DMS53 treated with DMSO at 0.1 percent for 48 hours (cell line): ENCODE results near the gene ZNF787.
"Not testable (repeated sequence)": the region's sequence is repeated elsewhere in the genome, so short reads cannot be mapped to it uniquely, and the experiment has no call there.

Experiments used
- DNase-seq: peaks from one replicate; lab custom pipeline; 2025; ENCODE audit not compliant: unreplicated experiment; lab: John Stamatoyannopoulos, UW

Gene ZNF787

DNA sequence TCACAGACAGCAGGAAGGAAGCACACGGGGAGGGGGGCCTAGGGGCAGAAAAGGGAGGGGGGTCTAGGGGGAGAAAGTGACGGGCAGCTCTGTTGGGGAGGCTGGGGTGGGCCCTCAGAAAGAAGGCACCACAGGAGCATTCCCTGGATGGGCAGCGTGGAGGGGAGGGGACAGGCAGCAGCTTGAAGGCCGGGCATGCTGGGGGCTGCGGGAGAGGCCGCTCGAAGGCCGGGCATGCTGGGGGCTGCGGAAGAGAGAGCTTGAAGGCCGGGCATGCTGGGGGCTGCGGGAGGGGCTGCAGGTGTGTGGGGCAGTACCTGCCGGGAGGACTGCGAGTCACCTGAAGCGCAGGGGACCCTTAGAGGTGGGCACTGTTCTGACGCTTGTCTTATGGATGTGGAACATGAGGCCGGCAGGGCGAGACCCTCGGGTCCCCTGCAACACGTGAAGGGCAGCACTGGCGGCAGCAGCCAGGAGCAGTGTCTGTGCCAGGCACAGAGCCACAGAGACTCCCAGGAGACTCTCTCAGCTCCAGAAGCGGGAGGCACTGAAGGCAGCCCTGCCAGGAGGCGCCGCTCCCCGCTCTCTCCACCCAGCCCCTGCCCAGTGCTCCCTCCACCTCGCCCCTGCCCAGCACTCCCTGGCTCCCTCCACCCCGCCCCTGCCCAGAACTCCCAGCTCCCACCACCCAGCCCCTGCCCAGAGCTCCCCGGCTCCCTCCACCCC lies 13.3 kb downstream of the ZNF787 start:
- DNase-seq: no peak

- no peak for DNase-seq
Measured at GRCh38 chr19:56106993-56107392, 14.1 kb downstream of the ZNF787 start.

DNA sequence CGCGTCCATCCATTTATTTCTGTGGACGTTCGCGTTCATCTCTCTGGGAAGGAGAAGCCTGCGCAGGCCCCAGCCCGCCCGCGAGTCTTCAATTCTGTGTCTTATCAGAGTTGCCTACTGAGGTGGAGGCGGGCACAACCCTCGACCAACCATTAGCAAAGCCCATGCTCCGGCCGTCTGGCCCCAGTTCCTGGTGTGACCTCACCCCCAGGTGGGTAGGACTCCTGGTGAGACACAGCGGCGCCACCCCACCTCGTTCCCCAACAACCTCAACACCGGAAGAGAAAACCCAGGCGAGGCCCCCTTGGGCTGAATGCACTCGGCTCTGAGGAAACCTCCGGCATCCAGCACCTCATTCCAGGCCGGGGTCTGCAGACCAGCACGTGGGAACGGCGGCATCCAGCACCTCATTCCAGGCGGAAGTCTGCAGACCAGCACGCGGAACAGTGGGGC lies 14.7 kb downstream of the ZNF787 start:
- DNase-seq: no peak

GRCh38 chr19:56105831-56106396 lies 15.2 kb downstream of the ZNF787 start:
- not testable (repeated sequence) for DNase-seq

- peak; percentile 35 for DNase-seq
Measured at GRCh38 chr19:56105090-56105701, 15.9 kb downstream of the ZNF787 start.

DNA sequence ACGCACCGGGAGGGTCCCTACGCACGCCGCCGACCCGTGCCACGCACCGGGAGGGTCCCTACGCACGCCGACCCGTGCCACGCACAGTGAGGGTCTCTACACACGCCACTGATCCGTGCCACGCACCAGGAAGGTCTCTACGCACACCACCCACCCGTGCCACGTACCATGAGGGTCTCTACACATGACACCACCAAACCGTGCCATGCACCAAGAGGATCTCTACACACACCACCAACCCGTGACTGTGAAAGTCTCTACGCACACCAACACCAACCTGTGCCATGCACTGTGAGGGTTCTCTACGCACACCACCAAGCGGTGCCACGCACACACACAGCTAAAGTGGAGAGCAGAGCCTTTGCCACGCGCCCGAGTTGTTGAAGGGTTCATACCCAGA lies 16.7 kb downstream of the ZNF787 start:
- no peak for DNase-seq

- no peak for DNase-seq
Measured at GRCh38 chr19:56103027-56103614, 18.0 kb downstream of the ZNF787 start.

DNA sequence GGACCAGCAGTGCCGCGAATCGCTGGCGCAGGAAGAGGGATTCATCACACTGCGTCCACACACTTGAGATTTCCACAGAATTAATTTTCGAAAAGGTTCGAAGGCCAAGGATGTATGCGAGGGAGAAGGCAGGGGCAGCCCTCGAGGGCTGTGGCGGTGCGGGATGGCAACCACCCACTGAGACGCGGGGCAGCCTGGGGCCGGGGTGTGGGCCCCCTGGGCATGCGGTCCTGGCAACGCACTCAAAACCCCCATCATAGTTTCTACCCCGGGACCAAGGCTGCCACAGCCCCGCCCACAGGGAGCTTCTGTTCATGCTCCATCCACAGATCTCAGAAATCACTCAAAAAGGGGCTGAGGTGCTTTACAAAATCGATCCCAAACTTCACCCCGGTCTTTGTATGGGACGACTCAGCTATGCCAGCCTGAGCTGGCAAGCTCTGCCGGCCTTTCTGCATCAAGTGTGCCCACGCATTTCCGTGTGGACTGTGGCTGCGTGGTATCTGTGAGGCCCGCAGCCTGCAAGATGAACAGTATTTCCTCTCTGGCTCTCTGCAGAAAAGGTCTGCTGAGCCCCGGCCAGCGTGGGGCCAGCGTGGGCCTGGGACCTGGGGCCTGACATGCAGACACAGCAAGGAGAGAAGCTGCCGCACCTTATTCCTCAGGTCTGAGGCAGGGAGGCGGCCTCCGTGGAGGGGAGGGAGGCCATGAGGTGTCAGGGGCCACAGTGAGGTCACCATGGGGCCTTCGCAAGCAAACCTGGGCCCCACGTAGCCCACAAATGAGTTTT lies 19.2 kb downstream of the ZNF787 start:
- no peak for DNase-seq

- DNase-seq: no peak
Measured at GRCh38 chr19:56101095-56101494, 20.0 kb downstream of the ZNF787 start.

GRCh38 chr19:56099638-56100539 lies 21.2 kb downstream of the ZNF787 start:
- no peak for DNase-seq

GRCh38 chr19:56098731-56099568 lies 22.1 kb downstream of the ZNF787 start:
- no peak for DNase-seq

DNA sequence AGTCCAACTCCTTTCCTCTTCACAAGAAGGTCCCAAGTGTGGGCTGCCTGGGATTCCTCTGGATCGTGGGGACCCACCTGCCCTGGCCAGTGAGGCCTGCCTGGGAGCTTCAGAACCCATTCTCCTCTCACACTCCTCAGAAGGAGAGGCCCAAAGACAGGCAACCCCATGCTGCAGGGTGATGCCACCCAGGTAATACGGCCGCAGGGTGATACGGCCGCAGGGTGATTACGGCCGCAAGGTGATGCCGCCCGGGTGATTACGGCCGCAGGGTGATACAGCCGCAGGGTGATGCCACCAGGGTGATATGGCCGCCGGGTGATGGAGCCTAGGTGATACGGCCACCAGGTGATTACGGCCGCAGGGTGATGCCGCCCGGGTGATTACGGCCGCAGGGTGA lies 22.9 kb downstream of the ZNF787 start:
- DNase-seq: not testable (repeated sequence)

GRCh38 chr19:56097776-56098175 lies 23.3 kb downstream of the ZNF787 start:
- DNase-seq: no peak

DNA sequence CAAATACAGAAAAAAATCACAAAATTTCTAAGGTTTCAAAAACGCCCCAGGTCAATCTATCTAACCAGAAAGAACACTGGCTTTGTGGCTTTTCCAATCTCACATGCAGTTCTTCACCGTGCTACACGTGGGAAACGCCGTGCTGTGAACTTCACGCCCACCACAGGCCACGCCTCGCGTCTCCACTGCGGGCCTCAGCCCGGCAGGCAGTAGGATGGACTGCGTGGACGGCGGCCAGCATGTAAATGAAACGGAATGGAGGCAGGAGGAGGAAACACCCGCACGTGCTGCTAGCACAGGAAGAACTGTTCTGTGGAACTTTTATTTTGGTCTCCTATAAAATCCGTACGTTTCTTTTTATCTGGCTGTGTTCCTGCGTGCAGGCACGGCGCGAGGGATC lies 23.8 kb downstream of the ZNF787 start:
- no peak for DNase-seq

GRCh38 chr19:56096665-56097064 lies 24.4 kb downstream of the ZNF787 start:
- no peak for DNase-seq

DNA sequence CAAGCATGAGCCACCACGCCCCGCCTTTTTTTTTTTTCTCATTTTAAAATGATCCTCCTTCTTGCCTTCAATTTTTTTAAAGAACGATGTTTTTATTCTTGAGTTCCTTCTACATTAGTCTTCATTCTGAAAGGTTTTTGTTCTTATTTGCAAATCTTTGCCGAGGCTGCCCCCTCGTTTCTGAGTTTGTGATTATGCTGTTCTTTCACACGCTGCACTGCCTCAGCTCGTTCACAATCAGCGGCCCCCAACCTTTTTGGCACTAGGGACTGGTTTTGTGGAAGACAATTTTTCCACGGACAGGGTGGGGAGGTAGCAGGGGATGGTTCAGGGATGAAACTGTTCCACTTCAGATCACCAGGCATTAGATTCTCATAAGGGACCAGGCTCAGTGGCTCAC lies 26.6 kb downstream of the ZNF787 start:
- no peak for DNase-seq

GRCh38 chr19:56092685-56093631 lies 28.1 kb downstream of the ZNF787 start:
- no peak for DNase-seq
